ENCODE data around the gene KRT12.
A peak's percentile ranks its signal among the peaks of the same experiment; 100 is the strongest.
"Not testable (repeated sequence)": the region's sequence is repeated elsewhere in the genome, so short reads cannot be mapped to it uniquely, and the experiment has no call there.

Gene KRT12

DNA sequence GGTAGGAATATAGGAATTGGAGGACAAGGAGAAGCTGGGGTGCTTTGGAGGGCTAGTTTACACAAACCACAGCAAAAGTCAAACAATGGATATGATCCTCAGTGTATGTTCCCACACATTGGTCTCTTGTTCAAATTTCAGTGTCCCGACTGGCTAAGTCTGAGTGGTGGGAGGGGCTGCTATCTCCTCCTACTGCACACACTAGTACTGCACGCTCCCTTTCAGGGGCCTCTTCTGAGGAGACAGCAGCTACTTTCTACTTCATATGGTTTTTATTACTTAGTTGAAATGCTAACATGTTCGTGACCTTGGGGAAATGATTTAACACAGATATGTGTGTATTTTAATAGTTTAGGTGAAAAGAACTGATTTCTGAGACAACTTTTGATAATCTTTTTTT, 25.8 kb downstream of the KRT12 start:
- DNase-seq: no peak

DNA sequence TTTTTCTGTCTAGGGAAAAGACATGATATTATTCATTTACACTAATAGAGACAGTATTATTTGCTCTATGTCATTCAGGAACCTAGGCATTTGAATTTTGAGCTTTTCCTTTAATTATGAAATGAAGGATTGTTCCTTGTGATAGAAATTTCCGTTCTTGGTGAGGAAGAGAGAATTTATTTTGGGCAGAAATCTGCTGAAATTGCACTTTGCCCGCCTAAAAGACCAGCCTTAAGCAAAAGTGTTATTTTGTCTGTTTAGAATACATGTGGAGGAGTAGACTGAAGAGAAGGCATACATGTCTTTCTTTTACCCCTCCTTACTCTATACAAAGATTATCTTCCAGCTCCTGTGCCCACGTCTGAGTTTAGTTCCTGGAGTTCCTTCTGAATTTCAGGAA, 27.8 kb downstream of the KRT12 start:
- DNase-seq: no peak

- DNase-seq: no peak
These were observed 31.0 kb downstream of the KRT12 start for GRCh38 chr17:40836020-40836419.

DNA sequence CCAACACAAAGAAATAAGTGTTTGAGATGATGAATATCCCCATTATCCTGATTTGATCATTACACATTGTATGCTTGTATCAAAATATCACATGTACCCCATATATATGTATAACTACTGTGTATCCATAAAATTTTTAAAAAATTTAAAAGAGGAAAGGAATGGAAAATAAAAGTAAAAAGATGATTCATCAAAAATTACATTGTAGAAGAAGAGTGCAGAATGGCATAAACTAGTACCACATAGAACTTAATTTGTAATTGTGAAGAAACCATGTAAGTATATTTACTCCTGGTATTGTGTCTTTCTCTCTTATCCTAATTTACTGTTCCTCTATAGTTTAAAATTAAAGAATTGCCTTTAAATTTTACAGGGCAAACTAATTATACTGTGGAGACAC, 33.1 kb downstream of the KRT12 start:
- no peak for DNase-seq

- DNase-seq: no peak
These were observed 34.2 kb downstream of the KRT12 start for GRCh38 chr17:40832840-40833239.

- DNase-seq: no peak
These were observed 36.8 kb downstream of the KRT12 start for GRCh38 chr17:40830085-40830776.

DNA sequence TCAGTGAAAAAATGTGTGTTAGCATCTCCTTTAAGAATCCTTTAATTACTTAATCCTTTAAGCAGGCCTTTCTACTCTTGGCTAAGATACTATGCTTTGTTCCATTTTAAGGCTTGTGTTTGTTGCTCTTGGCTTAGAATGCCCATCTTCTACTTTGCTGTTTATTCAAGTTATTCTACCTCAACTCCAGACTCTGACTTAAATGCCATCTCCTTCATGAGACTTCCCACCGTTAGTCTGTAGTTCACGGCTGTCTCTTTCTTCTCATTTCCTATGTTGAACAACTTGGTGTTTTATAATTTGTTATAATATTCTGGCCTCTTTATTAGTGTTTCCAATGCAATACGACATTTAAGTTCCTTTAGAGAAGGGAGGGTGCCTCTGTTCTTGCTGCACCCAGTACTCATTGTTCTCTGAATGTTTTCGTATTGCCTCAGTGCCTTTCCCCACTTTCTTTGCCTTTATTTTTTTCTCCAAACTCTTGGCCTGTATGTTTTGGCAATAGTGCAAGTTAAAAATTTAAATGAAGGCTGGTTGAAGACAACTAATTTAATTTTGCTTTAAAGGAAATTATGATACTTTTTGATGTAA, 38.5 kb downstream of the KRT12 start:
- no peak for DNase-seq

DNA sequence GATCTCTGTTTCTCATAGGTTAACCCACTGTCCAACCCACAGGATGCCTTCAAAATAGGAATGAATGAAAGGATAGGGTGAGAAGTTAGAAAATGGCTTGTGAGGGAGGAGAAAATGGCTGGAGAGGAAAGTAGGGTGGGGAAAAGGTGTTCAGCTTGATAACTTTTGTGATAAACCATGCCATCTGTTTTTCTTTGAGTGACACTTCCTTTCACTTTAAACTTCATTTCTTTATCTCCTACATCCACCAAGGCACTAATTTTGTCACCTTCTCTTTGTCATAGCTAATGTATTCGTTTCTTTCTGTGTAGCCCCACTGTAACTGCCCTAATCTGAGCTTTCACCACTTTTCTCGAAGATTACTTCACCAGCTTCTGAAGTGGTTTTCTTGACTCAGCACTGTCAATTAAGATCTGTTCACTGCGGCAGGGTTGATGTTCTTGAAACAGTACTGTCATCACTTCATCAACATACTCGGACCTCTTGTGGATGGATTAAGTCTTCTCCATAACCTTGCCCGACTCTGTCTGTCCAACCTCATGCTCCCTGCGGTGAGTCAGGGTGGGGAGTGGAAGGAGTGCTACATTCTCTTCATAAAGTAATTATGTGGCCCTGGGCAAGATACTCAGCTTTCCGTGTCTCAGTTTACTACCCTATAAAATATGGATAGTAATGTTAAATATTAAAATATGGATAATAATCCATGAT, 39.1 kb downstream of the KRT12 start:
- DNase-seq: no peak

DNA sequence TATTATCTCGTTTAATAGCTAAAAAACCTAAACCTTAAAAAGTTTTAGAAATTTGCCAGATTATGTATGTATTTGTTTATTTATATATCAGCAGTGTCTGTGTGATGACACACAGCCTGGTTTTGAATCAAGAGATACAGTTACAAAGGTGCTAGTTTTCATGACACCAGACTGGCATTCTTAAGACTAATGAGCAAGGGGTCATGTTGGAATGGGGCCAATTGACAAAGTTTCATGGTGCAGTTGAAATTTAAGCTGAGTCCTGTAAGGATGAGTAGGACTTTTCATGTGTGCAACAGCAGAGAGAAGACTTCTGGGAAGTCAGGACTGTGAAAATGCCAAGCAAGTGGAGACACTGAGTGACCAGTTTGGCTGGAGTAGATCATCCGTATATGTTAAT, 41.4 kb downstream of the KRT12 start:
- no peak for DNase-seq

- DNase-seq: no peak
These were observed 42.8 kb downstream of the KRT12 start for GRCh38 chr17:40824015-40824832.

DNA sequence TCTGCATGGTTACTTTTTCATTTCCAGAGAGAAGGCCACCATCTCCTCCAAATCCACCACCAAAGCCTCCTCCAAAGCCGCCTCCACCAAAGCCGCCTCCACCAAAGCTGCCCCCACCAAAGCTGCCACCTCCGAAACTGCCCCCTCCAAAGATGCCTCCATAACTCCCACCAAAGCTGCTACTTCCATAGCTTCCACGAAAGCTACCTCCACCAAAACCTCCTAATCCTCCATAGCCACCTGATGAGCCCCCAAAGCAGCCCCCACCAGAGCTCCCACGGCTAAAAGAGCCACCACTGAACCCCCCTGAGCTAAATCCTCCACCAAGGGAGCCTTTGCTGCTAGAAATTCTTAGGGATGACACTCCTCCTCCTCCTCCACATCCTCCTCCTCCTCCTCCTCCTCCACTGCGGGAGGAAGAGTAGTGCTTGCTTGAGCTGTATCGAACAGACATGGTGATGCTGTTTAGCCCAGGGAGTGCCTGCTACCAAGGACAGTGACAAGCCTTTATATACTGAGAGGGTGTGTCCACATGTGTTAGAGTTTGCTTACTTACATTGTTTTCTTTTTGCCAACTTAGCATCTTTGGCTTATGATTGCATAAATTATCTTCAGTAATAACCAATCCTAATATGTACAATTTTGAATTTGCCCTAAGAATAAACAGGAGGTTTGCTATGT, 44.8 kb downstream of the KRT12 start, which contains the start of gene KRT10:
Gene KRT10 (minus strand): TSS at position 483 of the 681 bp plus-strand sequence. CDS start 29 bp downstream, at position 454.
- DNase-seq: no peak

DNA sequence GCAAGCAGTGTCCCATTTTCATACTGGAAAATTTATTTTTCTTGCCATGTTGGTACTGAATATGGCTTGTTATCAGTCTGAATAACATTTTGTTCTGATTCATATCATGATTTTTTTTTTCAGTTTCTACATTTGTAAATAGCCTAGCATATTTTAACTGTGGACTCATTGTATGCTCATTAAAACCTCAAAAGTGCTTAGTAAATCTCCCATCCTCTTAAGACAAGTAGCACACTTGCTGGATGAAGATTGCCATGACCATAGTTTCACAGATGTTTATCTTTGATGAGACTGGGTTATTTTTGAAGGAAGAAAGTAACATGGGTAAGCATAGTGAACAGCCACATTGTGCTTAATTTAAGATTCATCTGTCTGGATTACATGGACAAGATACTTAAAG, 45.5 kb downstream of the KRT12 start:
- DNase-seq: no peak

DNA sequence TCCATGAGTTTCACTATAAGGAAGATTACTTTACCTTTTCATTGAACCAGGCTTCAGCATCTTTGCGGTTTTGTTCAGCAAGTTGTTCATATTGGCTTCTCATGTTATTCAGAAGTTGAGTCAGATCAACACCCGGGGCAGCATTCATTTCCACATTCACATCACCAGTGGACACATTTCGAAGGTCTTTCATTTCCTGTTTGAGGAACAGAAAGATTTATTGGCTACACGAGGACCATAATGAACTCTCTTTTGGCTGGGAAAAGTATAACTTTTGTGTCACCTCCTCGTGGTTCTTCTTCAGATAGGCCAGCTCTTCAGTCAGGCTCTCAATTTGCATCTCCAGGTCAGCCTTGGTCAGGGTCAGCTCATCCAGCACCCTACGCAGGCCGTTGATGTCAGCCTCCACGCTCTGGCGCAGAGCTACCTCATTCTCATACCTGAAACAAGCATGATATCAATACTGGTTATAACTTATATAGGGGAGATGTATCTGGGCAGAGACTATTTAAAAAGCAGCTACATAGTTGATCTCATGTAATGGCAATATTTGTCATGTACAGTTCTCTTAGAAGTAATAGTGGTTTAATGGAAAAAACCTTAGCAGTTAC, 46.7 kb downstream of the KRT12 start:
- no peak for DNase-seq

DNA sequence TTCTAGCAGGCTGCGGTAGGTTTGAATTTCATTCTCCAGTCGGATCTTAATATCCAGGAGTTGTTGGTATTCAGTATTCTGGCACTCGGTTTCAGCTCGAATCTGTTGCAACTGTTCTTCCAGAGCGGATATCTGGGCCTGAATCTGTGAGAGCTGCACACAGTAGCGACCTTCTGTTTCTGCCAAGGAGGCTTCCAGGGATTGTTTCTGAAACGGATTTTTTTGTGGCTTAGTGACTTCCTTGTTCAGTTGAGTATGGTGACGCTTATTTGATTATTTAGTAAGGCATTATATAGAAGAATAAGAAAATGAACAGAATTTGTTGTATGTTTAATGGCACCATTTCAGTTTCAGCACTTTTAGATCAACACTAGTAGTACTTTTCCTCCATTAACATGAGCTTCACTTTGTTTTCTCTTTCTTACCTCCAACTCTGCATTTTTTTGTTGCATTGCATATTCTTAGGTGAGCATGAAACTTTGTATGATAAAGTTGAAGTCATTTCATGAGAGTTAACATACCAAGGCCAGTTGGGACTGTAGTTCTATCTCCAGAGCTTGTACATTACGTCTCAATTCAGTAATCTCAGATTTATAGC, 47.4 kb downstream of the KRT12 start:
- DNase-seq: no peak

- DNase-seq: peak; percentile 86
These were observed 48.1 kb downstream of the KRT12 start for GRCh38 chr17:40818733-40819527.

DNA sequence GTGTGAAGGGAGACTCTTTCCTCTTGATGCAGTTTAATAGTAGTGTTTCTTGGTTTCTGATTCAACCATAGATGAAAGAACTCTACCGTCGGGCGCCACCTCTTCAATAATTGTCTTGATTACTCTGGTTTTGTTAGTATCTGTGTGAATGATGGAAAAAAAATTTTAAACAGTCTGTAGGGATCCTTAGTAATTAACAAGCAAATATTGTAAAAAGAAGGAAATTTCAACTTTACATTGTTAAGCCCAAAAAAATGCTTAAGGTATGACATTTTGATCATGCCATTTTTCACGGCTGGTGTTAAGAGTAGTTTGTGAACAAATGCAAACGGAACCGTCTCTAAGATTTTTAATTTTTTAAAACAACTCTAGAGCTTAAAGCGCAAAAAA, 48.7 kb downstream of the KRT12 start:
- peak; percentile 4 for DNase-seq

GRCh38 chr17:40817103-40817682, 49.8 kb downstream of the KRT12 start:
- DNase-seq: no peak

DNA sequence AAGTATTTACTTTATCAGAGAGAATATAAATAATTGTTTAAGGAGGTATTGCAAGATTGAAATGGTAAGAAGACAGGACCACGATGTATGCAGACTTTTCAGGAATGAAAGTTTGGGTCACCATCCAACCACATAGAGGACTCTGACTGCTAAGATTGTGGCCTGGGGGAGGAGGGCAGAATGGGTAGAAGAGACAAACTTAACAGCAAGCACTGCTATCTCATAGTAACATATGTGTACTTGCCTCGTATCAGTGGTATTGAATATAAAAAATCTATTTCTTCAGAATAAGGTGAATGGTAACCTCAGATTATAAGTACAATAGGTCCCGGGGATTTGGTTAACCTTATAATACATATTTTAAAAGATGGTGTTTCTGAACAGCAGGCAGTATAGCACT, 50.5 kb downstream of the KRT12 start:
- DNase-seq: no peak

DNA sequence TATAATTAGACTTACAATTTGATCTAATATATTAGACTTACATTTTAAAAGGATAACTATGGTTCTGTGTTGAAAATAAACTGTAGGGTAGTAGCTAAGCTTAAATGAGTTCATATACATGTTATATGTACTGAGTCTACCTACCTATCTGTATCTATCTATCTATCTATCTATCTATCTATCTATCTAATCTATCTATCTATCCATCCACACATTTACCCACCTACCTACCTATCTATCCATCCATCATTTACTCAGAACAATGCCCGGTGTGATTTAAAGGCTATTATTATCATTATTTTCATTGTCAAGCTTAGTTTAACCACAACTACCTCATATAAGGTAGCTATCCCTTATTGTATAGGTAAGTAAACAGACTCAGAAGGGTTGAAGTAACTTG, 51.6 kb downstream of the KRT12 start:
- no peak for DNase-seq

DNA sequence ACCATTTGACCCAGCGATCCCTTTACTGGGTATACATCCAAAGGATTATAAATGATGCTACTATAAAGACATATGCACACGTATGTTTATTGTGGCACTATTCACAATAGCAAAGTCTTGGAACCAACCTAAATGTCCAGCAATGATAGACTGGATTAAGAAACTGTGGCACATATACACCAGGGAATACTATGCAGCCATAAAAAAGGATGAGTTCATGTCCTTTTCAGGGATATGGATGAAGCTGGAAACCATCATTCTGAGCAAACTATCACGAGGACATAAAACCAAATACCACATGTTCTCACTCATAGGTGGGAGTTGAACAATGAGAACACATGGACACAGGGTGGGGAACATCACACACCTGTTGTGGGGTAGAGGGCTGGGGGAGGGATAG, 52.4 kb downstream of the KRT12 start:
- DNase-seq: not testable (repeated sequence)

GRCh38 chr17:40813804-40814203, 53.2 kb downstream of the KRT12 start:
- no peak for DNase-seq

All from CD4-positive, alpha-beta T cell treated with Interleukin-6 for 4 hours (primary cell).